ENCODE results near the gene TMEM63C.
"Not testable (repeated sequence)": the region's sequence is repeated elsewhere in the genome, so short reads cannot be mapped to it uniquely, and the experiment has no call there.

The TMEM63C gene

DNA sequence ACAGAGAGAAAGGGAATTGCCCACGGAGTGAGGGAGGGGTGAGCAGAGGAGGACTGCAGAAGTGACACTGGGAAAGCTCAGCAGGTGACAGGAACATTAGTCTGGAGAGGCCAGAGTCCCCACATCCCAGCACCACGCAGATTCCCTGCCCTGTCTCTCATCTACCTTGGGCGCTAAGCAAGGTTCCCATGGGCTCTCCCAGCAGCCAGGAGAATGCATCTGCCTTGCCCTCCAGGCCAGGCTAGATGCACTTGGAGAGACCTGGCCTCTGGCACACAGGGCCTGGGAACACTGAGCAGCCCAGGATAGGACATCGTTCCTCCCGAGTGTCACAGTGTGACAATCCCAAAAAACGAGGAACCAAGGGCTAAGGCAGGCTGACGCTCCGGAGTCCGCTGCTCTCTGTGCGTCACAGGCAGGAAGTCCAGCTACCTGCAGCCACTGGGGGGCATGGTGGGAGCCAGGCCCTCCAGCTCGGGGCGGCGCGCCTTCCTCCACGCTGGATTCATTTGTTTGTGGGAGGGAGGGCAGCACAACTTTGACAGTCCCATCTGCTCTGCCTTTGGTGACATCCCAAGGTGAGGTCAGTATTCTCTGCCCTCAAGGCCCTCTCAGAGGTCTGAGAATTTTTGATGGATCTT is 94.8 kb downstream of the TMEM63C start:
- DNase-seq (ENCODE audit: low spot score), result no peak

DNA sequence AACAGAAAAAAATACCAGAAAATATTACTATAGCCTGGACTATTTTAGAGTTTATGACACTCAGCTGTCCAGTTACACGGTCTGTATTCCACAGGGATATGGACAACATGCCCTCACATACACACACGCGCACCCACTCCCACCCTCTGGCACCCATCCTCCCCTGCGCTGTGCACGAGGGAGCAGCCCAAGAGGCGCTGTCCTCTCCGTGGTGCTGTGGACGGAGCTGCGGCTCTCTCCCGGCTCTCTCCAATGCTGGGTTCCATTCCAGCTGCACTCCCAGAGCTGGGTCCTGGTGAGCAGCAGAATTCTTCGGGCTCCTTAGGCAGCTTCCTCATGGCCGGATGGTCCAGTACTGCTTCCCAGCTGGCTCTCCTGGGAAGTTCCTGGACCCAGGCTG is 95.4 kb downstream of the TMEM63C start:
- no peak for DNase-seq (ENCODE audit: low spot score)

DNA sequence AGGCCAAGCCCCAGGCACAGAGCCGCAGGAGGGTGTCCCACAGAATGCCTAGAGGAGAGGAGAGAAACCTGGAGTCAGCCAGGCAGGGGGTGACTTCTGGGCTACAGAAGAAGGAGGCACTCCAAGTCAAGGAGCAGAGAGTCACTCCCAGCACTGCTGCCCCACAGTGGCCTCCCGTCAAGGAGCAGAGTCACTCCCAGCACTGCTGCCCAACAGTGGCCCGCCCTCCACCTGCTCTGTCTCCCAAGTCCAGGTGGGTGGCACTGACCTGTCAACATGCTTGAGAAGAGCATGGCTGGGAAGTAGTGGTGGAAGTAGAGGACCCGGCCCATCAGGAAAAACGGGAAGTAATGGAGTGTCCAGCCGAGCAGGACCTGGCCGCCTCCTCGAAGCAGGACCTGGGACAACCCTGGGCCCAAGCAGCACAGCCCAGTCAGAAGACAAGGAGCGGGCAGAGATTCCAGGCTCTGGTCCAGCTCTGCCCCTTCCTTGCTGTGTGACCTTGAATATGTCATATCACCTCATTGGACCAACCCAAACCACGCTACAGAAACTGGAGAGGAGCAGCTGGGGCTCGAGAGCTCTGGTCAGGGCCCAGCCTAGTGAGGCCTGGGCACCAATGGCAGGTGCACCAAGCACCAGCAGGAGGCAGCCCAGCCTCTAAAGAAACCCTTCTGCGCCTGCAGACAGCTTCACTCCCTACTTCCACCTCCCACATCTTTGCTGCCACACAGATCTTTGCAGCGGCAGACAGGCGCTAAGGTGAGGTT is 97.0 kb downstream of the TMEM63C start:
- DNase-seq (ENCODE audit: low spot score), result no peak

DNA sequence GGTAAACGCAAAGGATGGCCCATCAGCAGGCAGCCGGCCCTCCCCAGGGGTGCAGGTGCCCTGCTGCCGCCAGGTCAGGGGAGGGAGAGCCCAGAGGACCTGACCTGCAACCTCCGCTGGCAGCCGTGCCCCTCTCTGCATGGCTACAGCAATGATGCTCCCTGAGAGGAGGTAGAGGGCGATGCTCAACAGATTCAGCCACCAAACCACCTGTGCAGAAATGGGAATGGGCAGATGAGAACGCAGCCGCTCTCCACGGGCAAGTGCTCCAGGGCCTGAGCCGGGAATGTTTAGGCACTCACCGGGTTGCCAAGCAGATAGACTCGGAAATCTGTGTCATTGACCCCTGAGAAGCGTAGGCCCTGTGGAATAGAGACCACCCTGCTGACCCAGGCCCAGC is 98.1 kb downstream of the TMEM63C start:
- no peak for DNase-seq (ENCODE audit: low spot score)

DNA sequence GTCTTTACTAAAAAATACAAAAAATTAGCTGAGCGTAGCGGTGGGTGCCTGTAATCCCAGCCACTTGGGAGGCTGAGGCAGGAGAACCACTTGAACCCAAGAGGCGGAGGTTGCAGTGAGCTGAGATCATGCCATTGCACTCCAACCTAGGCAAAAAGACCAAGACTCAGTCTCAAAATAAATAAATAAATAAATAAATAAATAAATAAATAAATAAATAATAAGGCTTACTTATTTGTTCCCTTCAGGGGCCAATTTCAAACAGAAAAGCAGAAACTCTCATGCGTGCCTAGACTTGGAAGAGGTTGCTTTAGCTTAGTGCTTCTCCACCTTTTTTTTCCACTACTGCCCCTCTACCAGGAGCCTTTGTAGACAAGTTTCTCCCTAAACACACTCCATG is 99.3 kb downstream of the TMEM63C start:
- not testable (repeated sequence) for DNase-seq (ENCODE audit: low spot score)

DNA sequence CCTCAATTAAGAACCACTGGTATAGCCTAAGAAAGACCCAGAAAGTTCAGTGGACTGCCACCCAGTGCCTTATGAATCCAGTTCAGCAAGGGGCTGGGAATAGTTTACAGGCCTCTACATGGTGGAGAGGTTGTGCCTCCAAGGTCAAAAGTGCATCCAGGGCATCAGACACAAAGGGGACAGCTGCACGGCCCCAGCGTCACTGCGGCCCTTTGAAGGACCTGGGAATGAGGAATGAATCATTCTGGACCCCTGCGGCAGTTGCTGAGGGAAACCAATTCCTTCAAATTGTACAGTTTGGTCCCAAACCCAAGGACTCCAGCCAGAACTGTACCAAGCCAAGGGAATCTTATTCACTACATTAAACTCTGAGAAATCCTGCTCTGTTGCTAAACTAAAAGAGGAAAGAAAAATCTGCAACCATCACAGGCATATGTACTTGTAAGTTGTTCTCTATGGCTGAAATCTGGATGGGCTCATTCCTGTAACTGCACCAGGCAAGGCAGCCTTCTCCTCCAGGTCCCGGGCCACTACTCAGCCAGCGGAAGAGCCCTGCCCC is 100.3 kb downstream of the TMEM63C start:
- no peak for DNase-seq (ENCODE audit: low spot score)

DNA sequence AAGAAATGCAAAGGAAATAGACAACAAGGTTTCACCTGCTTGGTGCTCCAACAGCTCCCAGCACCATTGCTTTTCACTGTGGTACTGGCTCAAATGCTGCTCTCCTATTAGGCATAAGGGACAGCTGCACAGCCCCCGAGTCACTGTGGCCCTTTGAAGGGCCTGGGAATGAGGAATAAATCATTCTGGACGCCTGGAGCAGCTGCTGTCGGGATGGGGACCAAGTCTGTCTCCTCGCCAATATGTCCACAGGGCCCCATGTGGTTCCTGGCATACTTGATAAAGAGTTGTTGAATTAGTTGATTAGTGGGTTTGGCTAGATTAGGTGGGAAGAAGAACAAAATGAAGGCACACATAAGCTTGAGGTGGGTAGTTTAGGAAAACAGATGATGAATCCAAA is 102.5 kb downstream of the TMEM63C start:
- no peak for DNase-seq (ENCODE audit: low spot score)

DNA sequence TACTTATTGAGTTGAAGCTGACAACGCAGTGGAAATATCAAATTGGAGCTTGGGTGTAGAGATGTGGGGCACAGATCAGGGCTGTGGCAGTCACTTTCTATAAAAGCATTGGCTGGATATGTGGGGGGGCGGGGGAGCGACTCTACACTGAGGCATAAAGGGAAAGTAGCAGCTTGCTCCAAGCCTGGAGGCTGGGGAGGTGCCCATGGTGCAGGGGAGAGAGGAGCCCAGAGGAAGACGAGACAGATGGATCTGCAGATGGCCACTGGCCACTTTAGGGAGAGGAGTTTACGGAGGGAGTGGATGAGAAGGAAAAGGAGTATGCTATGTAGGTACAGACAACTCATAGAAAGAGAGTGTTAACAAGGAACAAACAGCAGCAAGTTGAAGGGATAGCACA is 102.9 kb downstream of the TMEM63C start:
- no peak for DNase-seq (ENCODE audit: low spot score)

DNA sequence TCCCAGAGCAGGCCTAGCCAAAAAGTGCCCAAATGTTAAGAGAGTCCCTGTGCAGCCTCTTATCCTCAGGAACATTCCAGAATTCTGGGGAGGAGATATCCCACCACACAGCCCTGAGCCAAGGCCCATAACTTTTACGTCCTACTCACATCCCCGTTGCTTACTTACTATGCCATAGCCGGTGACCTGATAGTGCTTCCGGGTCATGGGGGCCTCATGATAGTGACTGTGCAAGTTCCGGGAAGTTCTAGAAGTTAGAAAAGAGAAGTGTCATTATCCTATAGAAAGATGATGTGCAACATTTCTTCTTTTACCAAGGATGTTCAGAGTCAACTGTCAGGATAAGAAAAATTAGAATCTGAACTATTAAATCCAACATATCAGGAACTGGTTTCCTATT is 105.0 kb downstream of the TMEM63C start:
- no peak for DNase-seq (ENCODE audit: low spot score)

DNA sequence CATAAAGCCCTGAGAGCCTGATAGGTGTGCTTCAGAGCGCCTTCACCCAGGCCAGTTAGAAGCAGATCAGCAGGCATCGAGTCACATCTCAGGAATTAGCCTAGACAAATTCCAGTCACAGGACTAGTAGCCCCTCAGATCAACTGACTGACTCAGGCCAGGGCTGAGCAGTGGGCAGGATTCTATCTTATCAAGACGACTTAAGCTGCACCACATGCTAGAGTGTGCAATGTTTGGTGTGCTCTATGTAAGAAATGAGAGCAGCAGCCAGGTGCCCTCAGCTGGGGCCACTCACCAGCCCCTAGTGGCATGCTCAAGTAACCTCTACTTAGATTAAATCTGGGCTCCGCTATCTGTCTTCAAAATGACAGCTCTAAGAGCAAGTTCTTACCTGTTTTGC is 109.1 kb downstream of the TMEM63C start:
- no peak for DNase-seq (ENCODE audit: low spot score)

DNA sequence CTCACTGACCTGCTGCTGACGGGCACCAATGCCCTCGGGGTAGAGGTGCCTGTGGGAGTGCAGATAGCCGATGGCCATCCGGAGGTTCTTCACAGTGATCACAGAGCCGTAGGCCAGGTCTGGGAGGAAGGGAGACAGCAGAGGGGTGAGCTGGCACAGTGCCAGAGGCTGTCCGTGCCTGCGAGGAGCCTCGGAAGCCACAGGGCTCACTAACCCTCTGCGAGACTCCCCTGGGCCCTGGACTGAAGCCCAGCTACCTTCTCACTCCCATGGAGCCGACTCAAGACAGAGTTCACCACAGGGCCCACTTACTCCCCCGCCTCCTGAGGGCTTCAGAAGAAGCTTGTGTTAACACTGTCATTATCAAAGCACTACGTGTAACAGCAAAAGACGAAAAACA is 114.6 kb downstream of the TMEM63C start:
- DNase-seq (ENCODE audit: low spot score), result no peak

DNA sequence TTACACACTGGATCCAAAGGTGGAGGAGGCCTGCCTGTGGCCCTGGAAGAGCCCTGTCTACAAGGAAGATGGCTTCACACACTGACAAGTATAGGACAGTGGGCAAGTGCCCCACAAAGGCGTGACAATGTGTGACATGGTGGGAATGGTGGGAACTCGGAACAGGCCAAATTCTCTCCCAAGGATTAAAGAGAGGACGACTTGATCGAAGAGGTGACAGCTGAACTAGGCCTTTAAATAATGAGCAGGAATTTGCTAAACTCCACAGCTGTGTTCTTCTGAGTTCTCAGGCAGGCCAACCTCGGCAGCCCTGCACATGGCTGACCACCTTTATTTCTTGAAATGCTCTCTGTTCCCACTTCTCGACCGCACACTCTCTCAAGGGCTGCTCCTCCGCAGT is 115.3 kb downstream of the TMEM63C start:
- DNase-seq (ENCODE audit: low spot score), result no peak

DNA sequence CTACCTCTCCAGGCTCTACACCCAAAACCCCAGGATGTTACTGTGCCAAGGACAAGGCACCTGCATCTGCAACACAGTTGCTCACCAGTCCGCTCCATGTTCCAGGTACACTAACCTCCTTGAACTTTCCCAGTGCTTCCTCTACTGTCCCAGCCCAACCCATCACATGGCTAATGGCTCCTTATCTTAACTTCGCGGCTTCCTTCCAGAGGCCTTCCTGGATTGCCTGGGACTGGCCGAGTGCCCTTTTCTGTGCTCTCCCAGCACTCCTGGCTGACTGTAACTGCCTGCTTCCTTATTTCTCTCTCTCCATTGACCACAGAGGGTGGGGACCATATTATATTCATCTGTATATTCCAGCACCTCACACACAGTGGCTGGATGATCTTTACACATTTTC is 118.2 kb downstream of the TMEM63C start:
- no peak for DNase-seq (ENCODE audit: low spot score)

DNA sequence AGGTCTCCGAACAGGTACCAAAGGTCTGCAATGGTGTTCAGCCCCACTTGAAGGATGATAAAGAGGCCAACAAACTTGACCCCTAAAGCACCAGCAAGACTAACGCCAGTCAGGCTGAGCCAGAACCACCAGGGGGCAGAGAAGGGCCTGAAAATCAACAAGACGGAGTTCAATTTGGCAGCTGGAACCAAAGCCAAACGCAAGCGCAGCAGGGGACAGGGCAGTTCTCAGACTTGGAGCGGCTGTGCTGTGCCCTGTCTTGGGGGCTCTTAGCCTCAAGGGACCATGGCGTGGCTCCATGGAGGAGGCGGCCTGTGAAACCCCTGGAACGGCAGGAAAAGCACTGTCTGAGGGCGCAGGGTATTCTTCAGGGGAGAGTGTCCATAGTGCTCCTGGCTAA is 119.5 kb downstream of the TMEM63C start:
- DNase-seq (ENCODE audit: low spot score), result peak; percentile 93

DNA sequence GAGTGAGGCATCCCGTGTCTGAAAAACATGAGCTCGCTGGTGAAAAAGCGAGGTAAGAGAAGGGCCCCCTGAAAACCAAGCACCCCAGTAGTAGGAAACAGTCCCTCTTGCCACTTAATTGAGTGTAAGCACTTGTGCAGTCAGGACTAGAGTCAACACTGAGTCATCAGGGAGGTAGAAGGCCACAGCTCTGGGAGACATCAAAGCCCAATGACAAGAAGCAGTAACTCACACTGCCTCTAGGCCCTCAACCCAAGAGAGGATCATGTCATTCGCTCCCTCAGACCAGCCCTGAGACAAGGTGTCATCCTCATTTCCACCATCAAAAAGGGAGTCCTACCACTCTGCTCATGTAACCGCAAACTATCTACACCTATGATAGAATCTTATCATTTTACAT is 121.3 kb downstream of the TMEM63C start:
- no peak for DNase-seq (ENCODE audit: low spot score)

DNA sequence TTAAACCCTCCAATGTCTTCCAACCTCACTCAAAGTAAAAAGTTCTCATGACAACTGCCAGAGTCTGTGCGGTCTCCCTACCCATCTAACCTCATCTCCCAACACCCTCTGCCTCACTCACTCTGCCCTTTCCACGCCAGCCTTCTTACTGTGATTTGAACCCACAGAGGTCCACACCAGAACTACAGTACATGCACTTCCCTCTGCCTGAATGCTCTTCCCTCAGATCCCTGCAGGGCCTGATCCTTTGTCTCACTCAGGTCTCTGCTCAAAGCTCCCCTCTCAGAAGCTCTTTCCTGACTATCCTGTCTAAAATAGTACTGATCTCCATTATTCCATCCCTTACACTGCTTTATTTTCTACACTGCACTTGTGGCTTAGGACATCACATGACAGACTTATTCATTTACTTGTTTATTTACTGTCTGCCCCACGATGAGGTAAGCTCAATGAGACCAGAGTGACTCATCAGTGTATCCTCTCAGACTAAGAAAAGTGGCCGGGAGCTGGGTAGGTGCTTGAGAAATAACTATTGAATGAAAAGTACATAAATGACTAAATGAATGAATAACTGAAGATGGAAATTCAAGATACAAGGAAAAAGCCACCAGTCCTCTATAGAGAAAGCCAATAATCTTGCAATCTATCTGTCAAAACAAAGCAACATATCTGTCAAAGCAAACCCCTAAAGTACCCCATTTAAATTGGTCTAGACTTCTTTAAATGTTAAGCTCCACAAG is 122.0 kb downstream of the TMEM63C start:
- peak; percentile 66 for DNase-seq (ENCODE audit: low spot score)

DNA sequence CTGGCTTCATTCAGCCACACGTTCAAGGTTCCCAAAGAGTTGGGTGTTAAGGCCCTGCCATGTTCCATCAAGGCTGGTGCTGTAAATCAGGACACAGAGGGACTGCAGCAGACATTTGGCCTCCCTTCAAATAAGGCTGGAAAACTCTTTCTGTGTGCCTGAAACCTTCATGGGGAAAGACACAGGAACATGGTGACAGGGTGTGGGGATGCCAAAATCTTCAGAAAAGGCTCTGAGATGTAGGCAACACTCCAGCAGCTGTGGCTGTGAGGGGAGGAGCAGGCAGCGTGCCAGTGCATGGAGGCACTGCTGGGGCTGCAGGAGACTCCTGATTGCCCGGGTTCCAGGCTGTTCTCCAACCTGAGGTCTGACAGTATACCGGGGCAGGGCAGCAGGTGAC is 124.1 kb downstream of the TMEM63C start:
- DNase-seq (ENCODE audit: low spot score), result peak; percentile 69

DNA sequence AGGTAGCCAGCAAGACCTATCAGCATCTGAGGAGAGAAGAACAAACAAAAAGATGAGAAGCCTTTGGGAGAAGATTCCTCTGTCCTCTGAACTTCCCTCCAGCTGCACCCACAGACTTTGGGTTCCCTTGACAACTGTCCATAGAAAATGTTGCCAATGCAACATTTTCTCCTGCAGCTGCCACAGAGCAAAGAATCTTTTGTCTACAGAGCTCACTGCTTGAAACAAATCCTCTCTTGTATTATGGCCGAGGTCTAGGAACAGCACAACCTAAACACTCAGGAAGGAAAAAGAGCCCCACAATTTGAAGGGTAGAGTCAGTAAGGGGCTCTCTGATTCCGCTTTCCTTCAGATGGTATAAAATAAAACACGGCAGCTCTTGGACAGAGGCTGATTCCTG is 124.8 kb downstream of the TMEM63C start:
- DNase-seq (ENCODE audit: low spot score), result peak; percentile 95

DNA sequence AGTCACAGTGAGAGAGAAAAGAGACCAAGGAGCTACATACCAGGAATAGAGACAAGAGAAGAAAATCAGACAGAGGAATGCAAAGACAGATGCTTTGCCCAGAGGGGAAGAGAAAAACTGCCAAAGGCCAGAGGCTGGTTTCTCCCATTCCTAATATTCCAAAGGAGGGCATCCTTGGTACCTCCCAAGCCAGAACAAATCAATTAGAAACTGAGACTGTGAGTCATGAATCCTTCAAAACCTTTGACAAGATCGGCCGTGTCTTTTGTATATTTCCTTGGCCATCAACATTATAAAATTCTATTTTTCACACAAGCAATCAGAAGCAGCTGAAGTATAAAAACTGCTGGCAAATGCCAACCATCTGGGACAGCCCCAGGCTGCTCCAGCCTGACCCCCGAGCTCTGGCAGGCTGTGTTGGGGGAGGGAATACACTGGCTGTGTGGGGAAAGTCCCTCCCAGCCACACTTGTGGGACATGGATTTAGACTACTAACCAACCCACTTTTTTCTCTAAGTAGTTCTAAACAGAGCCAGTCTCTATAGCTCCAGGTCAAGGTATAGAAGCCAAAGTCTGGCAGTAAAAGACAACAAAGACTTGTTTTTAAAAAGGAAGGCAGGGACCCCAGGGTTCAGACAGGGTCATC is 125.4 kb downstream of the TMEM63C start:
- peak; percentile 90 for DNase-seq (ENCODE audit: low spot score)
